Smooth muscle cell (in vitro differentiated cells): ENCODE measurements around the gene GNPDA1. TPM values are rescaled to one million over a fixed set of nuclear protein-coding genes. Genes with fewer than 3 reads are reported as not detected.

Experiments used
- DNase-seq: peaks from one replicate; lab custom pipeline; 2025; ENCODE audit not compliant: unreplicated experiment; lab: John Stamatoyannopoulos, UW
- H2AFZ ChIP-seq: fragments of 200-600 bp; sonication (generic); 2 replicates; pipeline ENCODE4 v1.6.0; 2016; ENCODE audit warnings: antibody characterized with exemption, low read depth, mild to moderate bottlenecking
- H3F3A ChIP-seq: fragments of 200-600 bp; sonication (generic); 2 replicates; pipeline ENCODE4 v1.6.0; 2017; ENCODE audit warnings: antibody characterized with exemption, low read depth
- H3K27ac ChIP-seq: fragments of 200-600 bp; sonication (generic); 2 replicates; pipeline ENCODE4 v1.5.1; 2016; ENCODE audit warnings: low read depth, mild to moderate bottlenecking
- H3K27me3 ChIP-seq: fragments of 200-600 bp; sonication (generic); 2 replicates; pipeline ENCODE4 v1.6.1; 2016; ENCODE audit warnings: low read depth, mild to moderate bottlenecking
- H3K36me3 ChIP-seq: fragments of 200-600 bp; sonication (generic); 2 replicates; pipeline ENCODE4 v1.5.1; 2016; ENCODE audit warnings: low read depth
- H3K4me1 ChIP-seq: fragments of 200-600 bp; sonication (generic); 2 replicates; pipeline ENCODE4 v1.5.1; 2016; ENCODE audit warnings: low read depth
- H3K4me2 ChIP-seq: fragments of 200-600 bp; sonication (generic); 2 replicates; pipeline ENCODE4 v1.6.0; 2016; ENCODE audit warnings: mild to moderate bottlenecking
- H3K4me3 ChIP-seq: fragments of 200-600 bp; sonication (generic); 2 replicates; pipeline ENCODE4 v1.5.1; 2016; ENCODE audit warnings: mild to moderate bottlenecking
- H3K79me2 ChIP-seq: fragments of 200-600 bp; sonication (generic); 2 replicates; pipeline ENCODE4 v1.6.0; 2016; ENCODE audit warnings: low read depth, mild to moderate bottlenecking
- H3K9ac ChIP-seq: fragments of 200-600 bp; sonication (generic); 2 replicates; pipeline ENCODE4 v1.6.0; 2016; ENCODE audit warnings: low read depth
- H3K9me3 ChIP-seq: fragments of 200-600 bp; sonication (generic); replicated peaks from 2 replicates; pipeline ENCODE4 v1.5.1; 2016; ENCODE audit warnings: low read depth
- H4K20me1 ChIP-seq: fragments of 200-600 bp; sonication (generic); 2 replicates; pipeline ENCODE4 v1.6.0; 2016; ENCODE audit warnings: low read depth
- CTCF ChIP-seq: fragments of 200-600 bp; sonication (generic); IDR thresholded peaks from 2 replicates; pipeline ENCODE4 v1.5.1; 2017; ENCODE audit warnings: borderline replicate concordance, mild to moderate bottlenecking, antibody characterized with exemption; ENCODE audit not compliant: insufficient read depth, poor library complexity, severe bottlenecking
- WGBS: methylation state at CpG from one replicate; pipeline ENCODE4 v1.1.7; 2016; ENCODE audit warnings: low lambda C conversion rate; 5-methylcytosine and 5-hydroxymethylcytosine counted together
- polyA plus RNA-seq: library from polyadenylated mRNA; unstranded; fragments of >200 nt; fragmentation: Nextera tagmentation; extraction: Ambion mirVana; gene quantifications from 2 replicates; pipeline ENCODE4 v1.2.1, GENCODE V29; 2016
- total RNA-seq: library from RNA; depleted of rRNA; stranded (reverse); fragments of >200 nt; gene quantifications from 2 replicates; pipeline ENCODE4 v1.2.3, GENCODE V29; 2014

Gene GNPDA1
- total and polyA plus RNA-seq, 2 experiments from 2014 or later: 29.6 to 30.3 TPM

- Histone ChIP-seq H3F3A (peaks cover 4% of the 10 kb centered on the region), H3K79me2 (peaks cover 21% of the 10 kb centered on the region), H3K27me3 (no peaks in the 10 kb centered on the region), H3K4me3 (no peak overlapping the region), H3K4me2 (no peak overlapping the region), H3K9me3 (no peaks in the 10 kb centered on the region), H3K4me1 (peaks cover 14% of the 10 kb centered on the region), H2AFZ (no peak overlapping the region), H3K36me3 (no peaks in the 10 kb centered on the region), H3K27ac (no peak overlapping the region), H3K9ac (no peak overlapping the region), H4K20me1 (peaks cover 12% of the 10 kb centered on the region)
- WGBS: 92% methylated on average over 4 of the region's 4 CpGs
- no peak for DNase-seq
- TF ChIP-seq CTCF: no peak
These were observed 46.4 kb downstream of the GNPDA1 start for GRCh38 chr5:141966275-141966962.

- H3K27ac ChIP-seq: no peak overlapping the region
- peaks cover 6% of the 10 kb centered on the region for H3K4me1 ChIP-seq
- no peaks in the 10 kb centered on the region for H3K9me3 ChIP-seq
- H3K27me3 ChIP-seq: no peaks in the 10 kb centered on the region
- DNase-seq: no peak
- no peak overlapping the region for H2AFZ ChIP-seq
- TF ChIP-seq CTCF: no peak
- peaks cover 8% of the 10 kb centered on the region for H3K79me2 ChIP-seq
- peaks cover 4% of the 10 kb centered on the region for H3F3A ChIP-seq
- H3K36me3 ChIP-seq: no peaks in the 10 kb centered on the region
- H3K9ac ChIP-seq: no peak overlapping the region
- H3K4me2 ChIP-seq: no peak overlapping the region
- H3K4me3 ChIP-seq: no peak overlapping the region
- 78% methylated on average over 7 of the region's 7 CpGs for WGBS
- H4K20me1 ChIP-seq: no peaks in the 10 kb centered on the region
These were observed 47.8 kb downstream of the GNPDA1 start for GRCh38 chr5:141965071-141965470.

GRCh38 chr5:141963701-141964100 lies 49.1 kb downstream of the GNPDA1 start:
- H4K20me1 ChIP-seq: no peaks in the 10 kb centered on the region
- no peak overlapping the region for H3K4me3 ChIP-seq
- no peak for DNase-seq
- H3K4me1 ChIP-seq: no peaks in the 10 kb centered on the region
- no peak overlapping the region for H3K27ac ChIP-seq
- H3K36me3 ChIP-seq: no peaks in the 10 kb centered on the region
- WGBS: 85% methylated on average over 3 of the region's 3 CpGs
- no peak for TF ChIP-seq CTCF
- no peaks in the 10 kb centered on the region for H3K9me3 ChIP-seq
- no peak overlapping the region for H2AFZ ChIP-seq
- H3F3A ChIP-seq: no peaks in the 10 kb centered on the region
- no peak overlapping the region for H3K4me2 ChIP-seq
- no peaks in the 10 kb centered on the region for H3K79me2 ChIP-seq
- H3K27me3 ChIP-seq: no peaks in the 10 kb centered on the region
- H3K9ac ChIP-seq: no peak overlapping the region

- Histone ChIP-seq H3F3A (no peaks in the 10 kb centered on the region), H3K9ac (no peak overlapping the region), H4K20me1 (no peaks in the 10 kb centered on the region), H3K27me3 (no peaks in the 10 kb centered on the region), H2AFZ (peak overlapping the region; percentile 44), H3K4me3 (no peak overlapping the region), H3K4me1 (no peaks in the 10 kb centered on the region), H3K9me3 (no peaks in the 10 kb centered on the region), H3K36me3 (no peaks in the 10 kb centered on the region), H3K79me2 (no peaks in the 10 kb centered on the region), H3K27ac (no peak overlapping the region), H3K4me2 (no peak overlapping the region)
- TF ChIP-seq CTCF: no peak
- no peak for DNase-seq
- WGBS: 91% methylated on average over 3 of the region's 3 CpGs
These were observed 51.4 kb downstream of the GNPDA1 start for GRCh38 chr5:141961466-141961865.
